Activated CD8-positive, alpha-beta memory T cell treated with anti-CD3 and anti-CD28 coated beads for 4 hours (primary cell): ENCODE measurements around the gene NCKAP5.
"Not testable (repeated sequence)": the region's sequence is repeated elsewhere in the genome, so short reads cannot be mapped to it uniquely, and the experiment has no call there.

ENCODE experiments used
- DNase-seq, 2 donors: peaks; one replicate each; pipeline ENCODE4 v3.0.0-alpha.2; 2020; ENCODE audit warnings: low read depth in 2 of 2

The NCKAP5 gene

GRCh38 chr2:133266041-133266925, 302.0 kb downstream of the NCKAP5 start:
- no peak for DNase-seq

- DNase-seq = no peak
Observed at GRCh38 chr2:133265432-133265949, 302.8 kb downstream of the NCKAP5 start.

- no peak for DNase-seq
Observed at GRCh38 chr2:133264989-133265401, 303.3 kb downstream of the NCKAP5 start.

DNA sequence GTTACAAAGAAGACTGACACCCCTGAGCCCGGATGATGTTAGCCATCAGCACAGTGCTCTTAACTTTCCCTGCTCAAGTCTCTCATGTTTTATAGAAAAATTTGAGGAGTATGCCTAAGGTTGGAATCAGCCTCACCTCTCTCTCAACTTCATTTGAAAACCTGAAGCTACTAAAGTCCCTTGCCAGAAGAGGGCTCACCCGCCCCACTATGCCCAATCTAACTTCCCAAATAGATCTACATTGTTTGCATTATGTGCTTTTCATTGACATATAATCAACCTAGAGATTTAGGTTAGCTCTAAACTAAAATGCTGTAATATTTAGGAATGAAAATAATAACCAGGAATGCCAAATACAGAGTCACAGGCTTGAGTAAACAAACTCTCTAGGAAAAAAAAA, 305.4 kb downstream of the NCKAP5 start:
- DNase-seq = no peak

DNA sequence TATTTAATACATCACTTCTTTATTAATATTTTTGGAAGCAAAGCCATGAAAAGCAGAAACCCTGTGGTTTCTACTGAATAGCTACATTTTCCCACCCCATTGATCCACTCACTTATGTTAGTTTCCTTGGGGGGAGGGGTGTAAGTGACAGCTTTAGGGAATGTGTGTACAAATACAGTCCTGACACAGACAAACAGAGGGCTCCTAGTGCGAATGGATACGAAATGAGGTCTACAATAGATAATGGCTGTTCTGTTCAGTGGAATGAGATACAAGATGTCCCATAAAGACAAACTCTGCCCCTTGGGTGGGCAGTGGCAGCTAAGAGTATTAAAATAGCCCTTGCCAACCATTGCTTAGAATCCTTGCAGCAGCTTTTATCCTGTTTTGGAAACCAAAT, 312.9 kb downstream of the NCKAP5 start:
- DNase-seq = no peak

GRCh38 chr2:133253793-133254192, 314.5 kb downstream of the NCKAP5 start:
- DNase-seq = no peak

DNA sequence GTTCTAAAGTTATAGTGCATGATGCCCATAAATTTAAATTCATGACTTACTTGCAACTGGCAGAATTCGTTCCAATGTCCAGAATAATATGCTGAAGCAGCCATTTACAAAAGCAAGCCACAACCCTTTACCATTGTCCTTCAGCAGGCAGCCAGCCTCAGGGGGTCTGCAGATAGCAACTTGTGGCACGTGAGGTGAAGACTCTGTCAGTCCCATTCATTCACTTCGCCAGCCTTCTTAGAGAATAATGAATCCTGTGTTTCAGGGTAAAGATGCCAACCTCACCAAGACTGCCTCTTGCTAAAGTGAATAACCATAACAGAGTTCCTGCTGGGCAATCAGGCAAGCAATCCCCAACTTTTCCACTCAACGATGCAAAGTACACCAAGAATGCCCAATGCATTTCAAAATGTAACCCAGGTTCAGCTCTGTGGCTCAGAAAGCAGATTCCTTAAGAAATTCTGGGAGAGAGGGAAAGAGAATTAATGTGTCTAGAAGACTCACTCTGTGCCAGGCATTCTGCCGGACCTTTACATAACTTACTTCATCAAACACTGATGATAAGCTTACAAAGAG, 315.4 kb downstream of the NCKAP5 start:
- DNase-seq = no peak

- no peak for DNase-seq
Observed at GRCh38 chr2:133249362-133249761, 318.9 kb downstream of the NCKAP5 start.

DNA sequence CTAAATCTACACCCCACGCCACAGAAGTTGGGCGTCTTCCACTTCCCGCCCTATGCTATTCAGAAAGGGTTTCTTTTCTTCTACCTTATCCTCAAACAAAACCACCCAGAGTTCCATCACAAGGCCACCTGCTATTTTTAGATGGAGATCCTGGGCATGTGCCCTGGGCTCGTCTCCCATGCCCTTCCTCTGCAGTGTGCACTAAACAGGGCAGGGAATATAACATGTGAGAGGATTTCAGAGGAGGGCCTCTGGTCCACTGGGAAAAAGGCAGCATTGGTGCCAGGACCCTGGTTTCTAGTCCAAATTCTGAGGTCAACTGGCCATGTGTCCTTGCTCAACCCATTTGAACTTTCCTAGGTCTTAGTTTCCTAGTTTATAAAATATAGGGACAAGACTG, 320.0 kb downstream of the NCKAP5 start:
- no peak for DNase-seq

DNA sequence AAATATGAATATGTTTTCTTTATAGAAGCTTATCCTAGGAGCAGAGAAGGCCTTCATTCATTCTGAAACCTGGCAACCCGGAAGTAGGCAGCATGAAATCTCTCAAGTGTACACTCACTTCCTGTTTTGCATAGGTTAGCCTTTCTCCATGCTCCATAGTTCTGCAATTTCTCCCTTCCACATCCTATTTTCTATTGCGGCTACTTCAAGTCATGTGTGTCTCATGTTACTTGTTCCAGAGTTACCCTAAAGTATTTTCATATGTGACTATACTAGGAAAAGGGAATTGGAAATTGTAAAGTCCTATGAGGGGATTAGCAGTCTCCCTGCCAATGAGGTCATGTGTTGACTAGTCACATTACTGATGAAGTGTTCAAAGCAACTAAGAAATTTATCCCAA, 320.6 kb downstream of the NCKAP5 start:
- DNase-seq = no peak

DNA sequence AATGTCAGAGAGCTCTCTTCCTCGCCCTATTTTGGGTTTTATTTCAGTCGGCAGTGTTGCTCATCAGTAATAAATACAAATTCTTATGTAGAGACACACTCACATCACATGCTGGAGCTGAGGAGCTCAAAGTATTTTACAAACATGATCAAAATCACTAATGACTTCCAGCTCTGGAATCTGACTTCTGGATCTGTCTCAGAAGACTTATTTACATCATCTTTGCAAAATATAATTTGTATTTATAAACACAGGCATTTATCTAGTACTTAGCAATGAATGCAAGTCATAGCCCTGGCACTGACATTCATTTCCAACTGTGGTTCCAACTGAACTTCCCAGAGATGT, 327.1 kb downstream of the NCKAP5 start:
- DNase-seq = no peak

DNA sequence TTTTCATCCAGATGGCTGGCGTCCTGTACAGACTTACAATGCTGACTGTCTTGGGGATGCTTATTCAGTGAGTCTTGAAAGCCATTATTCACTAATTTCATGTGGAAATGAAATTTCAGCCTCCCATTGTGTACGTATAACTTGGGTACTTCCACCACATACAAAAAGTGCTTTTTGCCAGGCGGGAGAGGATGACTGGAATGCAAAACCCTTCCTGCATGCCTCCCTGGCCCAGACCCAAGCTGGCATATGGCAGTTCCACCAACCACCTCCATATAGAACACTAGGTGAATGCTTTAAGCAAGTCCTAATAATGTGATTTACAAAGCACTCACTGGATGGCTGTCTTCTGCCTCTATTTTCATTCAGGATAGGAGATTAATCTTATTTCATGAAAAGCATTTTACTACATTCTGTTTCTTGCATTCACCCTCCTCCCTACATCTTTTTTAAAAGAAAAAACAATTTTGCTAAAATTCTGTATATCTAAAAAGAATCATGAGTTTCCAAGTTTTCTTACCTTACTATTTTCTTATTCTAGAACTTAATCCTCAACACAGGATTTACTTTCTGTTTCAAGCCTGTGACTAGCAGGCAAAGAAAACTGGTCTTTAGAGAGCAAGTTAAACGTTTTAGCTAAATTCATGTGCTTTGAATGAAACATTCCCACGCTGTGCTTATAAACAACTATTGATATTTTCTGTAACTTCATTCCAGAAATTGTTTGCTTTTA, 327.6 kb downstream of the NCKAP5 start:
- DNase-seq = no peak

- no peak for DNase-seq
Observed at GRCh38 chr2:133235968-133236367, 332.3 kb downstream of the NCKAP5 start.

DNA sequence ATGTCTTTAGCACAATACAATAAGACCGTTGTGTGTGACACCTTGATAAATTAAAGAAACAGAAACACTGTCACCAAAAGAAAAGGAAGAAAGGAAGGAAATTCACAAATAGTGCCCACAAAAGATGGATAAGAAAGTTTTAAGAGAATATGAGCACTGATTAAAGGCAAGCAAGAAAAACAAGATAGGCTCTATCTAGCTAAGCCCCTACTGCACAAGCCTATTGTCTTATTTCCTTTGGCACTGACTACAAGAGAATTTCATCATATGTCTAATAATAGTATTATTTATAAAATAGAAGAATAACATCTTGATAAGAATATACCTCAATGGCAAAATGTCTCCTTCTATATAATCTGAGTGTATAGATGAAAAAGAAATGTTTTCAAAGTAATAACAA, 335.7 kb downstream of the NCKAP5 start:
- no peak for DNase-seq

DNA sequence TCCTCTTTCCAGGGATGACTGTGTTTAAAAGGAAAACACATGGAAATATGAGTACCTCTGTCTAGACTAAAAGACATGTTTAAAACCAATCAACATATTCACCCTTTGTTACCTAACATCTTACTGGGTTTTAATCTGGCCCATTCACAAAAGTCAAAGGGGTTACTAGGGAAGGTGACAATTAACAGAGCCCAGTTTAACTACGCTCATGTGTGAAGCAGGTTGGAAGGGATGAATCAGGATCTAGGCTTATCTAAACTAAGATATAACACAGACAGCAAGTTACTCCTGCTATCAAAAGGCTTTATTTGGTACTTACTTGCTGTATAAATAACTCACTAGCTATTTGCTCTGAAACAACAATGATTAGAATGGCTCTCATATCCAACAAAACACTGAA, 337.0 kb downstream of the NCKAP5 start:
- no peak for DNase-seq

DNA sequence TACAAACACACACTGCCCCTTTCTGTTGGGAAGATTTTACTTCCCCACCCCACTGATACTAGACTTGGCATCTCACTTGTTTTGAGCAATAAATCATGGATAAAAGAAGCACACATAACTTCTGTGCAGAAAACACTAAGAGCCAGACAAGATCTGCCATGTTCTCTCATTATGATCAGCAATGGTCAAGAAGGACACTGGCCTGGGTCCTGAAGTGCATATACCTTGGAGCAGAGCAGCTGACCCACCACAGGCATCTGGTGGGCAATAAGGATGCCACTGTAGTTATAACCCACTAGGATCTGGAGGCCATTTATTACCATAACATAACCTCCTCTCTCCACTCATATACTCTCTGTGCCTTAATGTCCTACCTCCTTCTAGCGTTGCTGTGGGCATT, 338.3 kb downstream of the NCKAP5 start:
- DNase-seq = no peak

GRCh38 chr2:133223226-133223625, 345.0 kb downstream of the NCKAP5 start:
- DNase-seq = no peak

DNA sequence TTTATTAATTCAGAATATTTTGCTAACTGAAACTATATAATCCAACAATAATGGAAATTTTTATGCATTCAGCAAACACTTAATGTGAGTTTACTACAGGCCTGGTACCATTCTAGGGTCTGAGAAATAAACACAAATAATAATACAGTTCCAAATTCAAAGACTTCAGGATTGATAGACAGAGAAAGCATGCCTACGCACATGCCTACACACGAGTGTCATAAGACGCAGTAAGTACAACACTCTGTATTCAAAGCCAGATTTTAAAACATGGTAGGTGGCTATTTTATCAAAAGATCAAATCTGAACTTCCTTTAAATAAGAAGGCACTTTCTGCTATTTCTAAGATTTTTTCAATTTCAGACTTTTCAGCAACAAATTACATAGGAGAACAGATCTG, 346.9 kb downstream of the NCKAP5 start:
- DNase-seq = no peak

GRCh38 chr2:133218204-133218603, 350.1 kb downstream of the NCKAP5 start:
- no peak for DNase-seq

- no peak for DNase-seq
Observed at GRCh38 chr2:133215477-133215876, 352.8 kb downstream of the NCKAP5 start.

- DNase-seq = no peak
Observed at GRCh38 chr2:133213651-133214050, 354.6 kb downstream of the NCKAP5 start.

GRCh38 chr2:133209325-133209724, 358.9 kb downstream of the NCKAP5 start:
- DNase-seq = no peak

GRCh38 chr2:133206666-133207065, 361.6 kb downstream of the NCKAP5 start:
- not testable (repeated sequence) for DNase-seq
